Measurements from ENCODE around the gene LTB4R2.

Gene LTB4R2

DNA sequence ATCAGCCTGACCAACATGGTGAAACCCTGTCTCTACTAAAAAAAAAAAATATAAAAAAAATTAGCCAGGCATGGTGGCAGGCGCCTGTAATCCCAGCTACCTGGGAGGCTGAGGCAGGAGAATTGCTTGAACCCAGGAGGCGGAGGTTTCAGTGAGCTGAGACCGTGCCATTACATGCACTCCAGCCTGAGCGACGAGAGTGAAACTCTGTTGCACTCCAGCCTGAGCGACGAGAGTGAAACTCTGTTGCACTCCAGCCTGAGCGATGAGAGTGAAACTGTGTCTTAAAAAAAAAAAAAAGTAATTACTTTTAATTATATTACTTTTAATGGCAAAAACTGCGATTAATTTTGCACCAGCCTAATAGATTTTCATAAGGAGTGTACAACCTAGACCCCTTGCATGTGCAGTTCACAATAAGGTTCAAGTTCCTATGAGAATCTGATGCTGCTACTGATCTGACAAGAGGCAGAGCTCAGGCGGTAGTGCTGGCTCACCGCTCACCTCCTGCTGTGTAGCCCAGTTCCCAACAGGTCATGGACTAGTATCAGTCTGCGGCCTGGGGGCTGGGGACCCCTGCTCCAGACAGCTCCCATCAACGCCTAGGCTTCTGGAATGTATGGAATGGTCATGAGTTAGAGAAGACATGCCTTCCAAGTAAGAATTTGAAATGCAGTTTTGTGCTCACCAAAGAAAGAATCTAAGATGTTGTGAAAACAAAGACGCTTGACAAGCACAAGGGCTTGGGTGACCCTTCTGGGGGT is 11.5 kb downstream of the LTB4R2 start:
- TF ChIP-seq, protein P1, sequence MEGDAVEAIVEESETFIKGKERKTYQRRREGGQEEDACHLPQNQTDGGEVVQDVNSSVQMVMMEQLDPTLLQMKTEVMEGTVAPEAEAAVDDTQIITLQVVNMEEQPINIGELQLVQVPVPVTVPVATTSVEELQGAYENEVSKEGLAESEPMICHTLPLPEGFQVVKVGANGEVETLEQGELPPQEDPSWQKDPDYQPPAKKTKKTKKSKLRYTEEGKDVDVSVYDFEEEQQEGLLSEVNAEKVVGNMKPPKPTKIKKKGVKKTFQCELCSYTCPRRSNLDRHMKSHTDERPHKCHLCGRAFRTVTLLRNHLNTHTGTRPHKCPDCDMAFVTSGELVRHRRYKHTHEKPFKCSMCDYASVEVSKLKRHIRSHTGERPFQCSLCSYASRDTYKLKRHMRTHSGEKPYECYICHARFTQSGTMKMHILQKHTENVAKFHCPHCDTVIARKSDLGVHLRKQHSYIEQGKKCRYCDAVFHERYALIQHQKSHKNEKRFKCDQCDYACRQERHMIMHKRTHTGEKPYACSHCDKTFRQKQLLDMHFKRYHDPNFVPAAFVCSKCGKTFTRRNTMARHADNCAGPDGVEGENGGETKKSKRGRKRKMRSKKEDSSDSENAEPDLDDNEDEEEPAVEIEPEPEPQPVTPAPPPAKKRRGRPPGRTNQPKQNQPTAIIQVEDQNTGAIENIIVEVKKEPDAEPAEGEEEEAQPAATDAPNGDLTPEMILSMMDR (IDR thresholded peaks at IDR 0.05; ENCODE audit: control insufficient read depth, insufficient read depth, low read depth, low read length, missing control alignments), result no peak
- no peak for DNase-seq (ENCODE audit: low read depth)
- no peak overlapping the region for H3K4me3 ChIP-seq (ENCODE audit: control insufficient read depth, low read depth, low read length)

DNA sequence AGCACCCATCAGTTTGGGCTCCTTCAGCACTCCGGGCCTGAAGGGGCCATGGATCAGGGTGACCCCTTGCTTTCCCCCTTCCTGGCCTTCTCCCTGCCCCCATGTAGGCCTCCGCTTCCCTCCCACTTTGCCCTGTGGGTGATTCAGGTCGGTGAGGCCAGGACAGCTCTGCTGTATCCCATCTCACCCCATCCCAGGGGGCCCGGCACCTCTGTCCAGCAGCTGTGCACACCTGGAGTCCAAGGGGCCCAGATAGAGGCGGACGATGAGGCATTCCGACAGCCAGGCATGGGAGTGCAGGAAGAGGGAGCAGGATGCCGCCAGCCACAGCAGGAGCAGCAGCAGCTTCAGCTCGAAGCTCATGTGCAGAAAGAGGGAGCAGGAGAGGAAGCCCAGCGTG is 12.7 kb downstream of the LTB4R2 start:
- no peak for DNase-seq (ENCODE audit: low read depth)
- no peak overlapping the region for H3K4me3 ChIP-seq (ENCODE audit: control insufficient read depth, low read depth, low read length)
- TF ChIP-seq, protein P1 (IDR thresholded peaks at IDR 0.05; ENCODE audit: control insufficient read depth, insufficient read depth, low read depth, low read length, missing control alignments), result no peak

DNA sequence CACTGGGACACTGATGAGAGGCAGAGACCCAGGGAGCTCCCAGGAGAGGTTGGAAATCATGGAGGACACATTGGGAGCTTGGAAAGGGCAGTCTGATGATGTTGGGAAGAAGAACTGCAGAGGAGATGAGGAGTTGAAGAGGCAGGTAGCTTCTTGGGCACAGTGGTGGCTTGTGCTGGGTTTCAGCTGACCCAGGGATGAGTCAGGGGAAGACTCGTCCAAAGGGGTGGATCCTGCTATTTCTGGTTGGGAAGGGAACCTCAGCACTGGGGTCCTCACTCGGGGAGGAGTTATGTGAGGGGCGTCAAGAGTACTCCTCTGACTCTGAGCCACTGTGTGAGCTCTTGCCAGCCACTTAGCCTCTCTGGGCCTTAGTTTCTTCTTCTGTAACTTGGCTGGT is 13.4 kb downstream of the LTB4R2 start:
- no peak for DNase-seq (ENCODE audit: low read depth)

DNA sequence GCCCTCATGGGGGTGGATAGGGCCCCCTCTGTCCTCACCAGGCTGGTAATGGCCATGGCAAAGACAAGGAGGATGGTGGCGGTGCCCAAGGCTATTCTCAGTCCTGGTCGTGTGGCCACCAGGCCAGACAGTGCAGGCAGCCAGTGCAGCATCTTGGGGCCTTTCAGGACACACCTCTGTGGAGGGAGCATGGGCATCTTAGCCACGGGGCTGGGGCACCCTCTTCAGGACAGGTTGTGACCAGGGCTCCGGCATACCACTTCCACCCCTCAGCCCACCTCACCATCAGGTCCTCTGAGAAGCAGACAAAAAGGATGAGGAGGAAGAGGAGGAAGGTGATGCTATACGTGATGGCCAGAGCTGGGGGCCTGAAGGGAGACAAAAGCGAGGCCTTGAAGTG is 14.1 kb downstream of the LTB4R2 start:
- DNase-seq (ENCODE audit: low read depth), result no peak
- TF ChIP-seq, protein P1 (IDR thresholded peaks at IDR 0.05; ENCODE audit: control insufficient read depth, insufficient read depth, low read depth, low read length, missing control alignments), result no peak

More for the DNA sequence above, 13.4 kb downstream of the LTB4R2 start:
- H3K4me3 ChIP-seq (ENCODE audit: control insufficient read depth, low read depth, low read length), result no peak overlapping the region
- TF ChIP-seq, protein P1 (IDR thresholded peaks at IDR 0.05; ENCODE audit: control insufficient read depth, insufficient read depth, low read depth, low read length, missing control alignments), result no peak

DNA sequence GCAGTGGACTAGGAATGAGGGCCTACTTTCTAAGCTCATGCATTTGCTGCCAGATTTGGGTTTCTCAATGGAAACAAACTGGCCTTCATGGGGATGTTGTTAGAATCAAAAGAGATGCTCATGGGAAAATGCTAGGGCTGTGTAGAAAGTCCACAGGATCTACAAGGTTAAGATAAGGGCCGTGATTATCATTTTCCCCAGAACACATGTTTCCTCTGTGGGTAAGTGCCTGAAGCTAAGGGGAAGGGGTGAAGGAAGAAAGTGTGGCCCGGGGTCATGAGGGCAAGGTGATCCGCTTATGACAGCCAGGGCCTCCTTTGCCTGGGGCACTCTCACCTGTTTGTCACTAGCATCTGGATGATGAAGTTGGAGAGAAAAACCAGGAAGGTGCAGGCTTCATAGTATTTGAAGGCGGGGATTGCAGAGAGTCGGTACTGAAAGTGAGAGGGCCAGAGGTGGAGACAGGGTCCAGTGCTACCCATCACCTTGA is 15.1 kb downstream of the LTB4R2 start:
- no peak overlapping the region for H3K4me3 ChIP-seq (ENCODE audit: control insufficient read depth, low read depth, low read length)
- TF ChIP-seq, protein P1 (IDR thresholded peaks at IDR 0.05; ENCODE audit: control insufficient read depth, insufficient read depth, low read depth, low read length, missing control alignments), result no peak
- no peak for DNase-seq (ENCODE audit: low read depth)

More for the DNA sequence above, 14.1 kb downstream of the LTB4R2 start:
- no peak overlapping the region for H3K4me3 ChIP-seq (ENCODE audit: control insufficient read depth, low read depth, low read length)

DNA sequence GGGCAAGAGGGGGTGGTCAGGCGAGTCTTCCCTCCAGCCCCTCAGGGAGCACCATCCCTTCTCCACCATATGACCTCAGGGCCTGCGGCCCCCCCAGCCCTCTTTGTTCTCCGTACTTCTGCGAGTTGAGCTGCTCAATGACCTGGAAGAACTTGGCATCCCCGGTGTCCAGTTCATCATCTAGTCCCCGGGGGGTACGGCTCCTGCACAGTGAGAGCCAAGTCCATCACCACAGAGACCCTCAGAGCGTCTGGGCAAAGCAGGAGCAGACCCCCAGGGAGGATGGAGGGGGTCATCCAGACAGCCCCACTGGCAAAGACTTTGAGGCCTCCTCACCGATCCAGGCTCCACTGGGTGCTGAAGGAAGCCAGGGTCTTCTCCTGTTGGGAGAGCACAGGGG is 16.0 kb downstream of the LTB4R2 start:
- H3K4me3 ChIP-seq (ENCODE audit: control insufficient read depth, low read depth, low read length), result no peak overlapping the region
- DNase-seq (ENCODE audit: low read depth), result no peak
- TF ChIP-seq, protein P1 (IDR thresholded peaks at IDR 0.05; ENCODE audit: control insufficient read depth, insufficient read depth, low read depth, low read length, missing control alignments), result no peak
